ENCODE measurements around the gene TTLL4. TPM values are rescaled to one million over a fixed set of nuclear protein-coding genes. Genes with fewer than 3 reads are reported as not detected.
"Not testable (repeated sequence)": the region's sequence is repeated elsewhere in the genome, so short reads cannot be mapped to it uniquely, and the experiment has no call there.

The TTLL4 gene
- total RNA-seq, 1 donor from 2014 or later: 9.4 TPM

- no peak for DNase-seq
These were observed 35.8 kb downstream of the TTLL4 start for GRCh38 chr2:218746470-218746795.

GRCh38 chr2:218746960-218747359, 36.3 kb downstream of the TTLL4 start:
- DNase-seq: no peak

- DNase-seq: no peak
These were observed 38.3 kb downstream of the TTLL4 start for GRCh38 chr2:218748741-218749441.

- DNase-seq: no peak
These were observed 43.6 kb downstream of the TTLL4 start for GRCh38 chr2:218754201-218754600.

- DNase-seq: no peak
These were observed 44.1 kb downstream of the TTLL4 start for GRCh38 chr2:218754781-218755180.

GRCh38 chr2:218755198-218755566, 44.5 kb downstream of the TTLL4 start:
- DNase-seq: no peak

GRCh38 chr2:218755567-218756404, 45.2 kb downstream of the TTLL4 start:
- no peak for DNase-seq

- no peak for DNase-seq
These were observed 46.2 kb downstream of the TTLL4 start for GRCh38 chr2:218756599-218757377.

GRCh38 chr2:218761795-218762194, 51.2 kb downstream of the TTLL4 start:
- no peak for DNase-seq

GRCh38 chr2:218772759-218773158, 62.1 kb downstream of the TTLL4 start:
- not testable (repeated sequence) for DNase-seq

- no peak for DNase-seq
These were observed 63.2 kb downstream of the TTLL4 start for GRCh38 chr2:218773881-218774280.

- DNase-seq: no peak
These were observed 65.9 kb downstream of the TTLL4 start for GRCh38 chr2:218776488-218776887.

GRCh38 chr2:218777276-218777990, 66.8 kb downstream of the TTLL4 start:
- DNase-seq: no peak

- no peak for DNase-seq
These were observed 69.4 kb downstream of the TTLL4 start for GRCh38 chr2:218780046-218780445.

- DNase-seq: no peak
These were observed 70.4 kb downstream of the TTLL4 start for GRCh38 chr2:218780851-218781690.

GRCh38 chr2:218781691-218782527, 71.3 kb downstream of the TTLL4 start, which contains the start of gene CYP27A1:
TSS of gene CYP27A1 (plus strand) at chr2:218782147. CDS start at chr2:218782183, 36 bp downstream.
- peak; percentile 55 for DNase-seq

GRCh38 chr2:218782528-218782844, 71.9 kb downstream of the TTLL4 start:
- no peak for DNase-seq

GRCh38 chr2:218783688-218784087, 73.1 kb downstream of the TTLL4 start:
- DNase-seq: no peak

GRCh38 chr2:218785103-218785502, 74.5 kb downstream of the TTLL4 start:
- DNase-seq: no peak

- DNase-seq: no peak
These were observed 75.5 kb downstream of the TTLL4 start for GRCh38 chr2:218786133-218786532.
